Measurements from ENCODE around the gene SLC35F4. TPM values are rescaled to one million over a fixed set of nuclear protein-coding genes. Genes with fewer than 3 reads are reported as not detected.

SLC35F4 gene
- total RNA-seq, 2 experiments from 2014 or later = not detected

GRCh38 chr14:57884175-57884574 lies 18.3 kb upstream of the SLC35F4 start:
- Histone ChIP-seq H3K4me3 (ENCODE audit: low read length) (no peak overlapping the region), H3K4me1 (ENCODE audit: insufficient read depth, low read length) (no peaks in the 10 kb centered on the region), H3K36me3 (ENCODE audit: insufficient read depth, low read length) (no peaks in the 10 kb centered on the region), H3K27me3 (ENCODE audit: control insufficient read depth in 1 of 2, insufficient read depth in 2 of 2, low read length in 2 of 2) (no peaks in the 10 kb centered on the region), H3K9me3 (ENCODE audit: control insufficient read depth in 1 of 2, insufficient read depth in 1 of 2, low read length in 2 of 2) (no peaks in the 10 kb centered on the region), H3K27ac (ENCODE audit: low read depth in 1 of 2, low read length in 2 of 2) (no peak overlapping the region)
- Mint-ChIP-seq H3K9me3 (no peaks in the 10 kb centered on the region), H3K4me3 (no peak overlapping the region), H3K36me3 (ENCODE audit: low read depth) (no peaks in the 10 kb centered on the region), H3K4me1 (ENCODE audit: low read depth) (no peaks in the 10 kb centered on the region), H3K27me3 (peaks cover 17% of the 10 kb centered on the region), H3K27ac (no peak overlapping the region)
- no peak for TF ChIP-seq CTCF (IDR thresholded peaks at IDR 0.05)
- DNase-seq (no peak), ATAC-seq (ENCODE audit: poor library complexity) (no peak)
- intact Hi-C loops (cut with DNase I, micrococcal nuclease) = no loop called here
- CTCF ChIA-PET = no interaction called here
- POLR2A ChIA-PET = no interaction called here

GRCh38 chr14:57883061-57883460 lies 17.2 kb upstream of the SLC35F4 start:
- H3K36me3 Mint-ChIP-seq (ENCODE audit: low read depth) = no peaks in the 10 kb centered on the region
- H3K4me1 Mint-ChIP-seq (ENCODE audit: low read depth) = no peaks in the 10 kb centered on the region
- no peak for TF ChIP-seq CTCF (IDR thresholded peaks at IDR 0.05)
- DNase-seq = no peak
- ChIA-PET POLR2A (no interaction called here), CTCF (no interaction called here)
- no peak overlapping the region for H3K4me3 ChIP-seq (ENCODE audit: low read length)
- no peak for ATAC-seq (ENCODE audit: poor library complexity)
- peaks cover 7% of the 10 kb centered on the region for H3K9me3 Mint-ChIP-seq
- no peak overlapping the region for H3K27ac ChIP-seq (ENCODE audit: low read depth in 1 of 2, low read length in 2 of 2)
- no peak overlapping the region for H3K27ac Mint-ChIP-seq
- H3K9me3 ChIP-seq (ENCODE audit: control insufficient read depth in 1 of 2, insufficient read depth in 1 of 2, low read length in 2 of 2) = no peaks in the 10 kb centered on the region
- intact Hi-C loops (cut with DNase I, micrococcal nuclease) = no loop called here
- H3K36me3 ChIP-seq (ENCODE audit: insufficient read depth, low read length) = no peaks in the 10 kb centered on the region
- peaks cover 17% of the 10 kb centered on the region for H3K27me3 Mint-ChIP-seq
- H3K4me1 ChIP-seq (ENCODE audit: insufficient read depth, low read length) = no peaks in the 10 kb centered on the region
- no peak overlapping the region for H3K4me3 Mint-ChIP-seq
- no peaks in the 10 kb centered on the region for H3K27me3 ChIP-seq (ENCODE audit: control insufficient read depth in 1 of 2, insufficient read depth in 2 of 2, low read length in 2 of 2)

- H3K4me3 Mint-ChIP-seq = no peak overlapping the region
- H3K27me3 ChIP-seq (ENCODE audit: control insufficient read depth in 1 of 2, insufficient read depth in 2 of 2, low read length in 2 of 2) = no peaks in the 10 kb centered on the region
- ChIA-PET CTCF (no interaction called here), POLR2A (no interaction called here)
- peaks cover 11% of the 10 kb centered on the region for H3K27me3 Mint-ChIP-seq
- no peaks in the 10 kb centered on the region for H3K36me3 Mint-ChIP-seq (ENCODE audit: low read depth)
- H3K27ac Mint-ChIP-seq = no peak overlapping the region
- DNase-seq = no peak
- no peaks in the 10 kb centered on the region for H3K4me1 Mint-ChIP-seq (ENCODE audit: low read depth)
- TF ChIP-seq CTCF (IDR thresholded peaks at IDR 0.05) = no peak
- H3K9me3 ChIP-seq (ENCODE audit: control insufficient read depth in 1 of 2, insufficient read depth in 1 of 2, low read length in 2 of 2) = no peaks in the 10 kb centered on the region
- H3K27ac ChIP-seq (ENCODE audit: low read depth in 1 of 2, low read length in 2 of 2) = no peak overlapping the region
- intact Hi-C loops (cut with DNase I, micrococcal nuclease) = no loop called here
- H3K9me3 Mint-ChIP-seq = peaks cover 12% of the 10 kb centered on the region
- no peak for ATAC-seq (ENCODE audit: poor library complexity)
- no peaks in the 10 kb centered on the region for H3K4me1 ChIP-seq (ENCODE audit: insufficient read depth, low read length)
- H3K4me3 ChIP-seq (ENCODE audit: low read length) = no peak overlapping the region
- no peaks in the 10 kb centered on the region for H3K36me3 ChIP-seq (ENCODE audit: insufficient read depth, low read length)
These were observed 13.6 kb upstream of the SLC35F4 start for GRCh38 chr14:57879516-57879915.
